CD4-positive, CD25-positive, alpha-beta regulatory T cell (primary cell): Measurements from ENCODE around the gene CMTM4. TPM values are rescaled to one million over a fixed set of nuclear protein-coding genes. Genes with fewer than 3 reads are reported as not detected.
"Not testable (repeated sequence)": the region's sequence is repeated elsewhere in the genome, so short reads cannot be mapped to it uniquely, and the experiment has no call there.

ENCODE experiments used
- ATAC-seq, 2 donors: fragments of 150-1000 bp; cut with Tn5 transposase; one replicate each; pipeline ENCODE4 v1.10.0; 2021; ENCODE audit warnings: low read depth in 2 of 2, moderate number of reproducible peaks in 2 of 2, moderate library complexity in 1 of 2
- DNase-seq, 3 donors: peaks; one replicate each; pipeline versions ENCODE4 v3.0.0 to v3.0.0-alpha.2; 2012 to 2022; ENCODE audit warnings: mixed read lengths in 1 of 3
- H3K27ac ChIP-seq: one replicate; pipeline ENCODE4 v1.7.0; 2013; ENCODE audit warnings: mild to moderate bottlenecking, low read length; ENCODE audit not compliant: insufficient read depth, poor library complexity, severe bottlenecking
- H3K27me3 ChIP-seq: one replicate; pipeline ENCODE4 v1.7.0; 2013; ENCODE audit warnings: low read length; ENCODE audit not compliant: control insufficient read depth, insufficient read depth
- H3K36me3 ChIP-seq: one replicate; pipeline ENCODE4 v1.7.0; 2013; ENCODE audit warnings: mild to moderate bottlenecking, low read length, moderate library complexity; ENCODE audit not compliant: control insufficient read depth, insufficient read depth
- H3K4me1 ChIP-seq: 2 replicates; pipeline ENCODE4 v1.7.0; 2013; ENCODE audit warnings: mild to moderate bottlenecking, low read length; ENCODE audit not compliant: insufficient read depth, control insufficient read depth, poor library complexity, severe bottlenecking
- H3K4me3 ChIP-seq: one replicate; pipeline ENCODE4 v1.7.0; 2013; ENCODE audit warnings: low read depth, mild to moderate bottlenecking, low read length, moderate library complexity
- H3K9me3 ChIP-seq, 2 experiments: 1 replicate in 1 of 2; 2 replicates in 1 of 2; pipeline ENCODE4 v1.7.0; 2013; ENCODE audit warnings: low read length in 2 of 2, mild to moderate bottlenecking in 1 of 2, moderate library complexity in 1 of 2; ENCODE audit not compliant: control insufficient read depth in 2 of 2
- H3K27ac Mint-ChIP-seq, 3 donors: one replicate each; pipeline ENCODE4 v1.8.0; 2020 to 2022; ENCODE audit warnings: mild to moderate bottlenecking in 3 of 3, mixed read lengths in 3 of 3, moderate library complexity in 2 of 3
- H3K27me3 Mint-ChIP-seq: one replicate; pipeline ENCODE4 v1.8.0; 2022; ENCODE audit warnings: mild to moderate bottlenecking, mixed read lengths
- H3K36me3 Mint-ChIP-seq: one replicate; pipeline ENCODE4 v1.8.0; 2020; ENCODE audit warnings: mixed read lengths
- H3K4me1 Mint-ChIP-seq, 4 donors: one replicate each; pipeline ENCODE4 v1.8.0; 2020 to 2022; ENCODE audit warnings: mixed read lengths in 4 of 4, mild to moderate bottlenecking in 1 of 4
- H3K4me3 Mint-ChIP-seq, 4 donors: one replicate each; pipeline ENCODE4 v1.8.0; 2020 to 2022; ENCODE audit warnings: mild to moderate bottlenecking in 4 of 4, mixed read lengths in 4 of 4, moderate library complexity in 3 of 4
- H3K9me3 Mint-ChIP-seq, 7 donors: one replicate each; pipeline ENCODE4 v1.8.0; 2020 to 2022; ENCODE audit warnings: mixed read lengths in 7 of 7, mild to moderate bottlenecking in 3 of 7, moderate library complexity in 2 of 7
- polyA plus RNA-seq, 4 donors: library from polyadenylated mRNA; unstranded; fragments of 300-500 nt; fragmentation: Illumina TruSeq; gene quantifications; one replicate each; pipeline ENCODE4 v1.2.3, GENCODE V29; 2021
- total RNA-seq: library from RNA; stranded (reverse); gene quantifications from one replicate; pipeline ENCODE4 v1.2.3, GENCODE V29; 2022

CMTM4 gene
- total and polyA plus RNA-seq, 5 donors from 2014 or later = 0.10 to 0.64 (median 0.18) TPM

DNA sequence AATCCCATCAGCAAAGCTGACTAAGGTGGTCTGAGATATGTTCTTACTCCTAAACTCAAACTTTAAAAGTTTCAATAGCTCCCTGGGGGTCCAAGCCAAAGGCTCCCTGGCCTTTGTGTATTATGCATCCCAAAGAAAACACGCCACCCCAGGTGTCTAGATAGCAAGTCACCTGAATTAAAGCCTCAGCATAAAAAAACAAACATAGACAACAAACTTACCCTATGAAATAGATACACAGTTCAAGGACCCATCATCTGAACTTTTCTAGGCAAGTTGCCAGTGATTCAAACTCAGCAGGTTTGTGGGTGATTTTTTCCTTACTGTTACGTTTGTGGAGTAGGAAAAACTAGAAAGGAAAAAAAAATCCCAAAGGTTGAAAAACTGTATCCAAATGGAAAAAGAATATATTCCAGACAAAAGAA, 79.5 kb downstream of the CMTM4 start:
- peaks cover 24% of the 10 kb centered on the region for H3K36me3 ChIP-seq
- H3K27me3 ChIP-seq = no peaks in the 10 kb centered on the region
- no peaks in the 10 kb centered on the region for H3K9me3 ChIP-seq
- Mint-ChIP-seq H3K27me3 (no peaks in the 10 kb centered on the region), H3K27ac (peak overlapping the region in 1 of 3 donors; percentile 18), H3K4me3 (no peak overlapping the region), H3K36me3 (no peaks in the 10 kb centered on the region), H3K4me1 (no peaks in the 10 kb centered on the region), H3K9me3 (no peaks in the 10 kb centered on the region)
- ATAC-seq = no peak
- no peak overlapping the region for H3K4me3 ChIP-seq
- H3K4me1 ChIP-seq = no peaks in the 10 kb centered on the region
- DNase-seq = no peak
- no peak overlapping the region for H3K27ac ChIP-seq

DNA sequence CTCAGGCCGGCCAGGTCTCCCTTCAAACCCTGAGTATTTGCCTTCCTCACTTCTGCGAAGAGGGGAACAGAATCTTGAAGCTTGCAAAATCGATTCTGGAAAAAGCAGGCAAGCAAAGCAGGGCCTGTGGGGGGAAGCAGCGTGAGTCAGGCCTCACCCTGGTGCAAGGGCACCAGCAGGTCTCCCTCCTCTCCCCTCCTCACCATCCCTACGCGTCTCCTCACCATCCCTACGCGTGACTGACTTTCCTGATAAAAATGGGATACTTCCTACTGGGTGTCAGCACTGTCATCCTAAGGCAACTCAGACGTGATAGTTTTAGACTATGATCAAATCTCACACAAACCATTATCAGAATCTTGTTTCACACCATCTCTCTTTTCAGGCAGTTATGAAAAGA, 80.0 kb downstream of the CMTM4 start:
- no peak for DNase-seq
- Histone ChIP-seq H3K36me3 (peaks cover 28% of the 10 kb centered on the region), H3K27me3 (no peaks in the 10 kb centered on the region), H3K9me3 (no peaks in the 10 kb centered on the region), H3K4me3 (no peak overlapping the region), H3K4me1 (no peaks in the 10 kb centered on the region), H3K27ac (no peak overlapping the region)
- H3K4me3 Mint-ChIP-seq = no peak overlapping the region
- H3K9me3 Mint-ChIP-seq = no peaks in the 10 kb centered on the region
- peak overlapping the region in 2 of 3 donors; percentile 1 to 18 for H3K27ac Mint-ChIP-seq
- H3K36me3 Mint-ChIP-seq = peaks cover 2% of the 10 kb centered on the region
- ATAC-seq = no peak
- H3K27me3 Mint-ChIP-seq = no peaks in the 10 kb centered on the region
- H3K4me1 Mint-ChIP-seq = no peaks in the 10 kb centered on the region

DNA sequence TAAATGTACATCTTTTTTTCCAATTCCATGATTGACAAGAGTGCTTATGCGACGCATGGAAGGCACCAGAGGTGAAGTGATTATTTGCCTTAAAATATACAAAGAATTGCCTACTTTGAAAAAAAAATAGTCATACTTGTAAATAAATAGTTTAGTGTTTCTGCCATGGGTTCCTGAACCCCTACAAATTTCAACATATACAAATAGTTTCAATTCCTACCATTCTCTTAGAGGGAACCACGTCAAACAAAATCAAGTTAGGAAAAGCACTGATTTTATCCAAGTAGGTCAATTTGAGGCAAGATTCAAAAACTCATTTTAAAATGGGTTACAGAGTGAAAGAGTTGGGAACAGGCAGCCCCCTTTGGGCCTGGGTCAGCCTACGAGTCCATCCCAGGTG, 80.4 kb downstream of the CMTM4 start:
- no peaks in the 10 kb centered on the region for H3K4me1 ChIP-seq
- H3K27ac Mint-ChIP-seq = no peak overlapping the region
- no peaks in the 10 kb centered on the region for H3K4me1 Mint-ChIP-seq
- H3K4me3 ChIP-seq = no peak overlapping the region
- ATAC-seq = no peak
- no peaks in the 10 kb centered on the region for H3K9me3 ChIP-seq
- H3K4me3 Mint-ChIP-seq = no peak overlapping the region
- H3K9me3 Mint-ChIP-seq = no peaks in the 10 kb centered on the region
- H3K27ac ChIP-seq = no peak overlapping the region
- H3K36me3 ChIP-seq = peaks cover 33% of the 10 kb centered on the region
- no peaks in the 10 kb centered on the region for H3K27me3 ChIP-seq
- DNase-seq = no peak
- H3K36me3 Mint-ChIP-seq = peaks cover 3% of the 10 kb centered on the region
- H3K27me3 Mint-ChIP-seq = no peaks in the 10 kb centered on the region

DNA sequence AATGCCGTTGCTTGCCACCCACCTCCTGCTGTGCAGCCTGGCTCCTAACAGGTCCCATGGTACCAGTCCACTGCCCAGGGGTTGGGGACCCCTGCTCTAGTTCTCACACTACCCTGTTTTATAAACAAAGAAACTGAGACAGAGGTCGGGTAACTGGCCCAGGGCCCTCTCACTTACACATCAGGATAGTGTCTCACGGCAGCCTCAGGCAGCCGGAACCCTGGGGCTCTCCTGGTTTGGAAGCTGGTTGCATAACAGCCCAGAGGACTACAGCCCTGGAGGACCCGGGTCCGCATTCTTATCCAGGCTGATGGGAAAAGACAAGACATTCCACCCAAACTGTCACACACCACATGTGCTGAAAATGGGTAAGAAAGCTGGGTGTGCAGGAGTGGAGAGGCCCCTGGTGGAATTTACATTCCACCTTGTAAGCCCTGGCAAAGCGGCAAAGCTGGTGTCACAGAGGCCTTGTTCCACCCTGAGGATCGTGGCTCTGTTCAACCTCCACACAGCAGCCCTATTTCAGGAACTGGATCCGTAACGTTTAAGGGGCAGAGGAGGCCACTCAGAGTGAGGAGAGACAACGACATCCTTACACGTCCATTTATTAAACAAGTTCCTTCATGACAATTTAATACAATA, 82.3 kb downstream of the CMTM4 start:
- Histone ChIP-seq H3K27ac (no peak overlapping the region), H3K4me3 (no peak overlapping the region), H3K27me3 (no peaks in the 10 kb centered on the region), H3K9me3 (no peaks in the 10 kb centered on the region), H3K36me3 (peaks cover 51% of the 10 kb centered on the region), H3K4me1 (no peaks in the 10 kb centered on the region)
- no peak overlapping the region for H3K4me3 Mint-ChIP-seq
- no peaks in the 10 kb centered on the region for H3K9me3 Mint-ChIP-seq
- peaks cover 3% of the 10 kb centered on the region for H3K36me3 Mint-ChIP-seq
- DNase-seq (no peak), ATAC-seq (no peak)
- H3K4me1 Mint-ChIP-seq = peaks cover 0 to 2% (median 0%) of the 10 kb centered on the region in 4 donors
- peak overlapping the region in 1 of 3 donors; percentile 54 for H3K27ac Mint-ChIP-seq
- no peaks in the 10 kb centered on the region for H3K27me3 Mint-ChIP-seq

DNA sequence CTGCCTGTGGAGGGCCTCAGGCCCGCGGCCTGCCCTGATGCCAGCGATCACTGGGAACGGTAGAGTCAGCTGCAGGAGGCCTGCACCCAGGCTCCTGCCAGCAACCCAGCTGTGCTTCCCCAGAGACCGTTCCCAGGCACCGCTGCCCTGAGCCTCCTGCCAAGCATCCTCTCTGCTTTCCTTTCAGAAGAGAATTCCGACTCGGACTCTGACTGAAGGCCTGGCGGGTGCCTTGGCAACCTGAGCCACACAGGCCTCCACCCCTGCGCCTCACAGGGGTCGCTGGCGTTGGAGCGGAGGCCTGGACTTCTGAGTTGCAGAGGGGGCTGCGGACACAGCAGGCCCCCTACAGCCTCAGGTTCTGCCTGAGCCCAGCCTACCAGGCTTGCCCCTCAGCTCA, 84.1 kb downstream of the CMTM4 start:
- Histone ChIP-seq H3K27me3 (no peaks in the 10 kb centered on the region), H3K9me3 (no peaks in the 10 kb centered on the region), H3K4me1 (peaks cover 15% of the 10 kb centered on the region), H3K27ac (no peak overlapping the region), H3K36me3 (peaks cover 57% of the 10 kb centered on the region), H3K4me3 (no peak overlapping the region)
- H3K27me3 Mint-ChIP-seq = no peaks in the 10 kb centered on the region
- H3K4me3 Mint-ChIP-seq = no peak overlapping the region
- peaks cover 3% of the 10 kb centered on the region for H3K36me3 Mint-ChIP-seq
- H3K27ac Mint-ChIP-seq = no peak overlapping the region
- ATAC-seq = no peak
- peaks cover 5 to 15% (median 9%) of the 10 kb centered on the region in 4 donors for H3K4me1 Mint-ChIP-seq
- H3K9me3 Mint-ChIP-seq = no peaks in the 10 kb centered on the region
- no peak for DNase-seq

DNA sequence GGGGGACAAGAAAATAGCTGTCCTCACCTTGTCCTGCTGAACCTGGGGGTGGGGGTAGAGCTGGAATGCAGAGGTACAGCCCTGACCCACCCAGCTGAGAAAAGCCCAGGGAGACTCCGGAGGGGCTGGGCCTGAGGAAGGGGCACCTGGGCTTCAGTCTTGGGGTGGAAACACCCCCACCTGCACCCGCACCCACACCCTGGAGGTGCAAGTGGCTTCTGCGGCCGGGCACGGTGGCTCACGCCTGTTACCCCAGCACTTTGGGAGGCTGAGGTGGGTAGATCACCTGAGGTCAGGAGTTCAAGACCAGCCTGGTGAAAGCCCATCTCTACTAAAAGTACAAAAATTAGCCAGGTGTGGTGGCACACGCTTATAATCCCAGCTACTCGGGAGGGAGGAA, 84.6 kb downstream of the CMTM4 start:
- H3K27ac Mint-ChIP-seq, H3K4me3 ChIP-seq, H3K27me3 ChIP-seq, H3K9me3 Mint-ChIP-seq, H3K36me3 Mint-ChIP-seq, H3K9me3 ChIP-seq, DNase-seq, ATAC-seq, H3K4me3 Mint-ChIP-seq, H3K27ac ChIP-seq, H3K27me3 Mint-ChIP-seq: not testable (repeated sequence)
- peaks cover 5 to 20% (median 13%) of the 10 kb centered on the region in 4 donors for H3K4me1 Mint-ChIP-seq
- Histone ChIP-seq H3K4me1 (peaks cover 18% of the 10 kb centered on the region), H3K36me3 (peaks cover 57% of the 10 kb centered on the region)

DNA sequence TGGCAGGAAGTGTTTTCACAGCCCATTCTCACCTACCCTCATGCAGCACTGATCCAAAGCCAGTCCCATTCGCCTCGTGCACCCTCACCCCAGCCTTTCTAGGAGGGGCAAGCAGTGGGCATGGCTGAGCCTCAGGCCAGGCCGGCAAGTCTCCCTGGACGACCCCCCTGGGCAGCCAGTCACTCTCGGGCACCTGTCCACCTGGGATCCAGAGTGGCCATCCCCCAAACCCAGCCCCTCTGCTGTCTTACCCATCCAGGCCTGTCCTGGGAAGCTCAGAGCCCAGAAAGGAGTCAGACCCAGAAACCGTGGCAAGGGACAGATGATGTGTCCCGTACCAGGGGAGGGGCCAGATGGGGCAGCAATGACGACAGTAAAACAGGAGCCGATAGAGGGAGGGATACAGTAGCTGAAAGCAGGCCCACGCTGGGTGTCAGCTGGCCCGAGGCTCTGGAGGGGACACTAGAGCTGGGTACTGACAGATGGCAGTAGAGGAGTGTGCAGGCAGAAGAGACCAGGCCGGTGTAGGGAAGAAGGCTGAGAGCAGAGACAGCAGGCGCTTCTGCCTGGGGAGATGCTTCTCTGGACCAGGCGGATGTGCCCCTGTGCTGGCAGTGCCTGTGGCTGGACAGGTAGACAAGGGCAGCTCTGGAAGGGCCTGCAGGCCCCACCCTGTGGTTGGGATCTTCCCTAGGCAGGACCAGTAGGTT, 86.3 kb downstream of the CMTM4 start:
- Mint-ChIP-seq H3K4me3 (peak overlapping the region in 1 of 4 donors; percentile 67), H3K36me3 (peaks cover 3% of the 10 kb centered on the region), H3K4me1 (peaks cover 8 to 35% (median 19%) of the 10 kb centered on the region in 4 donors), H3K27ac (peak overlapping the region in 1 of 3 donors; percentile 51), H3K27me3 (no peaks in the 10 kb centered on the region), H3K9me3 (no peaks in the 10 kb centered on the region)
- Histone ChIP-seq H3K36me3 (peaks cover 57% of the 10 kb centered on the region), H3K9me3 (no peaks in the 10 kb centered on the region), H3K27ac (no peak overlapping the region), H3K4me1 (peaks cover 34% of the 10 kb centered on the region), H3K27me3 (no peaks in the 10 kb centered on the region), H3K4me3 (no peak overlapping the region)
- ATAC-seq (no peak), DNase-seq (no peak)

DNA sequence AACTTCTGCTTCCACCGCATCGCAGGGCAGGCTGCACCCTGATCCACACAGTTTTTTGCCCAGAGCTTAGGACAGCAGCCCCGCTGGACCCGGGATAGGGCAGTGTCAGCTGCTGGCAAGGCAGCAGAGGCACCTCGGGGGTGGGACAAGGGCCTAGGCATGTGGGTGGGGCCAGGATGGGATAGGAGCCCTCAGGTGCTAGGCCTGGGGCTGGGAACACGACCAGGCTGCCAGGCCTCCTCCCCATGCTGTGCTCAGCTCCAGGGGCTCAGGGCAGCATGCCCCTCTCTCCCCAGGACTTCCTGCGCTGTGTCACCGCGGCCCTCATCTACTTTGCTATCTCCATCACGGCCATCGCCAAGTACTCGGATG, 87.4 kb downstream of the CMTM4 start:
- Histone ChIP-seq H3K4me1 (peaks cover 36% of the 10 kb centered on the region), H3K36me3 (peaks cover 51% of the 10 kb centered on the region), H3K27ac (no peak overlapping the region), H3K9me3 (no peaks in the 10 kb centered on the region), H3K27me3 (no peaks in the 10 kb centered on the region), H3K4me3 (no peak overlapping the region)
- Mint-ChIP-seq H3K9me3 (no peaks in the 10 kb centered on the region), H3K27me3 (no peaks in the 10 kb centered on the region), H3K4me3 (no peak overlapping the region), H3K27ac (peak overlapping the region in 2 of 3 donors; percentile 26 to 49), H3K4me1 (peaks cover 8 to 35% (median 19%) of the 10 kb centered on the region in 4 donors), H3K36me3 (peaks cover 3% of the 10 kb centered on the region)
- DNase-seq = no peak
- no peak for ATAC-seq
